GM20431 (cell line): ENCODE measurements around the gene ST8SIA2.

ENCODE experiments used
- in situ Hi-C: fragments of 300-500 bp; cut with MseI, MboI; formaldehyde crosslinking; loops from one replicate; pipeline ENCODE4 v1.15.0; 2020; ENCODE audit warnings: low sequenced_read_pairs; ENCODE audit not compliant: unreplicated experiment

ST8SIA2 gene

DNA sequence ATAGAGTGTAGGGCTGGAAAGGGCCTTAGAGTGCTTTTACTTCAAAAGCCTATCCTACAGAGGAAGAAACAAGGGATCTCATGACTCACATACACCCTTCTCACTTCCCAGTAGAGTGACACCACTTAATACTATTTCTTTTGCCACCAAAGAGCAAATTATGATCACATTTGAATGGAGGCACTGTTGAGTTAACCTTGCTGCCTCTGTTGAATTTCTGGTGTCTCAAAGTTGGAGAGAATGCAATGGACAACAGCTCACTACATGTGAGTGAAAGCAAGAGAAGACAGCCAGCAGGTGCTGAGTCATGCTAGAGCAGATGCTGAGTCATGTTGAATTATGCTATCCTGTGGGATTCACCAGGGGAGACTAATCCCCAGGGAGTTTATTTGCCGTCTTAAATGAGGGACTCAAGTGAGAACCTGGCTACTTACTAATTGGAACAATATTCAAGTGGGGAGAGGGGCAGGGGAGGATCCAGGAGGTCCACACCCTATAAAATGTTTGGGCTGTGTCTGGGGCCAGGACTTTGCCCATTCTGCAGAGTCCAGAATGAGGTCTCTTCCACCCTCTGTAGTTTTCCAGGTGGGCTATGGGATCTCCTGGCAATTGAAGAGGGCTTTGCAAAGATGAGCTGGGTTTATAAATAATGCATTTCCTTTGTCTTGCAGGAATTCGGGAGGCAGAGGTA lies 35.8 kb downstream of the ST8SIA2 start:
- in situ Hi-C loops, result no loop called here

DNA sequence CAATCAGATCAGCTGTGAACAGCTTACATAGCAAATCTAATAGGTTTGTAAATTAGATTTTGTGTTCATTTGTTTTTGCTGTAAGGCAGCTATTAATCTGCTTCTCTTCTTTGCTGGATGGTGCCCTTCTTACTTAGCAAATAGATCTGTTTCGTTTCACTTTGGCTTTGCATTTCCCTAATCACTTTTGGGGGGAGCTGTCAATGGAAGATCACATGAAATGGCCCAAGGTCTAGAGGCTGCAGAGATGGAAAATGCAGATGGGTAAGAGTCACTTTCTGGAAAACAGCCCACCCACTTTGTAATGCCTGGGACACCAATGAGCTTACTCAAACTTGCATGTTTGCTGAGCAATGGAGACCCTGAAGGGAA lies 36.4 kb downstream of the ST8SIA2 start:
- in situ Hi-C loops, result no loop called here

DNA sequence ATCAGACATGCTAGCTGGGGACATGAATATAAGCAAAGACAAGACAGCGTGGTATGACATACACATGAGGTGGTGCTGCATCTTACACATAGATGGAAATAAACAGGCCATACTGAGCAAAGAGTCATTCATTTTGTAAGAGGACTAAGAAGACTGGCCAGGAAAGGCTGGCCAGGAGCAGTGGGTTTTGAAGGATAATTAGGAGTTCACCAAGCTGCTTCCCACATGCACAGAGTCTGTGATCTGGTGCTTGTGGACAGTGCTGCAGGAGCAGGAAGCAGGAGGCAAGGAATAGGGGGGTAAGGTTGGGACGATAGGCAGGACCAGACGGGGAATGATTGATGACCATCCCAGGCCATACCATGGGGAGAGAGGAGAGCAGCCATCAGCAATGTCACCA lies 41.5 kb downstream of the ST8SIA2 start:
- in situ Hi-C loops, result no loop called here

DNA sequence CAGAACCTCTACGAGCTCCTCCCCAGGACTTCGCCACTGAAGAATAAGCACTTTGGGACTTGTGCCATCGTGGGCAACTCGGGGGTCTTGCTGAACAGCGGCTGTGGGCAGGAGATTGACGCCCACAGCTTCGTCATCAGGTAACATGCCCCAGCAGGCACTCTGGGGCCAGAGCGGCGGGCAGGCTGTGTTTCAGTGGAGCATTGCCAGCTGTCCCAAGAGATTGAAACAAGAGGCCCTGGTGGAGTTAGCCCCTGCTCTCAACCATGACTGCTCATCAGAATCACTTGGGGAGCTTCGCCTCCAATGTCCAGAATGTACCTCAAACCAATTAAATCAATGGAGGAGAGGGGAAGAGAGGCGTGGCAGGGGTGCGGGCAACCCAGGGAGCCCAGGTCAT lies 44.8 kb downstream of the ST8SIA2 start:
- in situ Hi-C loops, result no loop called here

DNA sequence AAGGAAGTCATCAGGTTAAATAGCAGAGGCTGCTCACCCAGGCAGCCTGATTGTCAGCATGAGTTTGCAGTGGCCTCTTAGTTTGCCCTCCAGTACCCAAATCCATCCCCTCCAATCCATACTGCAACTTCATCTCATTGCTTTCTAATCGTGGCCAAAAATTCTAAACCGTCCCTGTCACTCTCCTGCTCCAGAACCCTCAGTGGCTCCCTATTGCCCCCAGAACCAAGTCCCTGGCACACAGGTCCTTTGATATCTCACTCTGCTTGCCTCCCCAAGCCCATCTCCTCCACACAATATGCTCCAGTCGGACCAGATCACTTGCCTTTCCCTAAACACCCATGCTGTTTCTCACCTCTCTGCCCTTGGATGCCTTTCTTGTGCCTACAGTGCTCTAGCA lies 49.7 kb downstream of the ST8SIA2 start:
- in situ Hi-C loops, result no loop called here

DNA sequence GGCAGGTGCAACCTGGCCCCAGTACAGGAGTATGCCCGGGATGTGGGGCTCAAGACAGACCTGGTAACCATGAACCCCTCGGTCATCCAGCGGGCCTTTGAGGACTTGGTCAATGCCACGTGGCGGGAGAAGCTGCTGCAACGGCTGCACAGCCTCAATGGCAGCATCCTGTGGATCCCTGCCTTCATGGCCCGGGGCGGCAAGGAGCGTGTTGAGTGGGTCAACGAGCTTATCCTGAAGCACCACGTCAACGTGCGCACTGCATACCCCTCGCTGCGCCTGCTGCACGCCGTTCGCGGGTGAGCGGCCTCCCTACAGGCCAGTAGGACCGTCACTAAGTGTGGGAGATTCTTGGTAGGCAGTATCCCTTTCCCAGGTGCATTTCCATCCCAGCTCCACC lies 51.0 kb downstream of the ST8SIA2 start:
- in situ Hi-C loops, result no loop called here

DNA sequence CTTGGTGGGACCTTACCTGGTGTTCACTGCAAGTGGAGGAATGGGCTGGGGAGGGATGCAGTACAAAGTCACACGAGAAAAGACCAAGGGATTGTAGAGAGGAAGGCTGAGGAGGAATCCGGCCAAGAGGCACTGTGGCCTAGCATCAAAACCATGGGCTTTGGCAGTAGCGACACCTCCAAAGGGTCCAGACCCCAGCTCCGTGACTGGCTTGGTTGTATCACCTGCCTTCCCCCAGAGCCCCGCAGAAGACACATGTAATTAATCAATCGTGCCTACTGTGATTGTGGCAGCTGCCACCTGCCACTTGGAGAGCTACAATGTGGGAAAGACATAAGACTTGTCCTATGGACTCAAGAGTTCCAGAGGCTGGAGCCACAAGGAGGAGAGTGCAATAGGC lies 54.7 kb downstream of the ST8SIA2 start:
- in situ Hi-C loops, result no loop called here

DNA sequence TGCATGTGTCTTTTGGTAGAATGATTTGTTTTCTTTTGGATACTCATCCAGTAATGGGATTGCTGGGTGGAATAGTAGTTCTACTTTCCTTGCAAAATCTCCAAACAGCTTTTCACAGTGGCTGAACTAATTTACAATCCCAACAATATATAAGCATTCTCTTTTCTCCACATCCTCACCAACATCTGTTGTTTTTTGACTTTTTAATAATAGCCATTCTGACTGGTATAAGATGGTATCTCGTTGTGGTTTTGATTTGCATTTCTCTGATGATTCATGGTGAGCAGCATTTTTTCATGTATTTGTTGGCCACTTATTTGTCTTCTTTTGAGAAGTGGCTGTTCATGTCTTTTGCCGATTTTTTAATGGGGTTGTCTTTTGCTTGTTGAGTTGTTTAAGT lies 55.8 kb downstream of the ST8SIA2 start:
- in situ Hi-C loops, result no loop called here

DNA sequence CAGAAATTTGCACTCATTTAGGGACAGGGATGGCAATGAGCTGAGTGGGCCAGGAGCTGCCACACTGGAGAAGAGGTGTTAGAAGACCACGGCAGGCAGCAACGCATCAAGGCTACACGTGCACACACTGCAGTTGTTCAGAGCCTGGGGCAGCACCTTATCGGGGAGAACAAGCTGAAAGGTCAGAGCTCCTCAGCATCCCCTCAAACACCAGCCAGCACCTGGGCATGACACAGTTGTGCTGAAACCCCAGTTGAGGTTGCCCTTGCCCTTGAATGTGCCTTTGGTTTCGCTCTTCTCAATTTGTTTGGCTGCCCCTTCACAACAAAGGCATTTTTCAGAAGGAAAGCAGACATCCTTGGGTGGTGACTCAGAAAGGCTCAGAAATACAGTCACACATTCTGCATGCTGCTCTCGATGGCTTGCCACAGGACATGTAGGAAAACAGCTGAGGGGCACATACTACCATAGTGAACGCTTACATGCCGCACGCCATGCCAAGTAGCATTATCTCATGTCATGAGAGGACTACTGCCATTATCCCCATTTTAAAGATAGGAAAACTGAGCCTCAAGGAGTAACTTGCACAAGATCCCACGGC lies 57.6 kb downstream of the ST8SIA2 start:
- in situ Hi-C loops, result no loop called here

DNA sequence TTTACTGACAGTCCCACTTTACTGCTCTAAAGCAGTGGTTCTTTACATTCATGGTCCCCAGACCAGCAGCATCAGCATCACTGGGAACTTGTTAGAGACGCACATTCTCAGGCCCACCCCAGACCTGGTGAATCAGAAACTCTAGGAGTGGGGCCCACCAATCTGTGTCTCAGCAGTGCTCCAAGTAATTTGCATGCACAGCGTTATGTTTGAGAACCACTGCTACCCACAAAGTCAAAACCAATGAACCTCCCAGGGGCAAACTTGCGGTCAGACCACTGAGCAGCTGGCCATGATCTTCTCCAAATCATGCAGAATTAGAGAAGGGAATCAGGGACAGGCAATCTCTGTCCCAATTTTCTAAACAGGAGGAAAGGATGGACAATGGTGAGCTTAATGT lies 58.5 kb downstream of the ST8SIA2 start:
- in situ Hi-C loops, result no loop called here

DNA sequence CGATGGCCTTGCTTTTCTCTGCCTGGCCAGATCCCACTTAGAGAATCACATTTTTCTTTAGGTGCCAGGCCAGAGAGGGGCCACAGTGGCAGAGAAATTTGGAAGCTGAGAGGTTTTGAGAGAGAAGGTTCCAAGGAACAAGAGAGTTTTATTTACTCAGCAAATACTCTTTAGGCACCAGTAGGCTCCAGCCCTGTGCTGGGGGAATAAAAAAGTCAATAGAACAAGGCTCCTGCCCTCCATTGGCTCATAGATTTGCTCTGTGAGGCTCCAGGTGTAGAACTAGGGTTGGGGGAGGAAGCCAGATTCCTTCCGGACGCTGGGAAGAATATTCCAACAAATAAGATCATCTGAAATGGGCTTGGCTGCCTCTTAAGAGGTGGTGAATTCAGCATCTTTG lies 59.9 kb downstream of the ST8SIA2 start:
- in situ Hi-C loops, result no loop called here

DNA sequence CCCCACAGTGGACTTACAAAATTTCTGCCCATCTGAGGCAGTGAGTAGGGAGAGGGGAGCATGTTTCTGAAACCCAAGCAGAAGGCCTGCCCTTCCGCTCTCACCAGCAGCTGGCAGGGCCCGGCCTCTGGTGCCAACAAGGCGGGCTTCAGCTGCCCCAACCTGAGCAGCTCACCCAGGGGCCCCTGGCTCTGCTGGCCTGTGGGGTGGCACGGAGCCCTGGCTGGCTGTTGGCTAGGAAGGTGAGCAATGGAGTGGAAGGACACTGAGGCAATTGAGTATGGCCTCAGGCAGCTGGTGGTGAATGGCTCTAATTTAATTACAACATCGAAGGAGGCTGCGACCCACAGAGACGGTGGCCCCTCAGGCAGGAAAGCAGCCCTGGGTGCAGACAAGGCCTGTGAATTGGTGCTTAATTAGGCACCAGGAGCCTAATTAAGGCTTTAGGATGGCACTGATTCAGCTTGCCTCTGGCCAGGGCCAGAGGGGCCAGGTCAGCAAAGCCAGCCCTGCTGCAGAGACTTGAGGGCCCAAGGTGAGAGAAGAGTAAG lies 60.9 kb downstream of the ST8SIA2 start:
- in situ Hi-C loops, result no loop called here

DNA sequence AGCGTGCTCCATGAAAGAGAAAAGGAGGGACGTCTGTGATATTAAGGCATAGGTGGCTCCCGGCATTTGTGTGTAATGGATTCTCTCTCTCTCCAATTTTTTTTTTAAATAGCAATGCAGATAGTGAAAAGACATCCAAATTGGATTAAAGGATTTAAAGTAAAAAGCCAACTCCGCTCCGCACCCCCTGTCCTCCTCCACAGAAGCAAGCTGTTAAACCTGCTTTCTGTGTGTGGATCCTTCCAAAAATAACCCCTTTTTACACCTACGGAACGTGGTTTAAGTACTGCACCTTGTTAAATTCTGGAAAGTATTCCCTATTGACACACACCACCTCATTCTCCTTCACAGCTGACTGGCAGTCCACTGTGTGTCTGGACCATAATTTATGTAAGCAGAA lies 61.6 kb downstream of the ST8SIA2 start:
- in situ Hi-C loops, result no loop called here

DNA sequence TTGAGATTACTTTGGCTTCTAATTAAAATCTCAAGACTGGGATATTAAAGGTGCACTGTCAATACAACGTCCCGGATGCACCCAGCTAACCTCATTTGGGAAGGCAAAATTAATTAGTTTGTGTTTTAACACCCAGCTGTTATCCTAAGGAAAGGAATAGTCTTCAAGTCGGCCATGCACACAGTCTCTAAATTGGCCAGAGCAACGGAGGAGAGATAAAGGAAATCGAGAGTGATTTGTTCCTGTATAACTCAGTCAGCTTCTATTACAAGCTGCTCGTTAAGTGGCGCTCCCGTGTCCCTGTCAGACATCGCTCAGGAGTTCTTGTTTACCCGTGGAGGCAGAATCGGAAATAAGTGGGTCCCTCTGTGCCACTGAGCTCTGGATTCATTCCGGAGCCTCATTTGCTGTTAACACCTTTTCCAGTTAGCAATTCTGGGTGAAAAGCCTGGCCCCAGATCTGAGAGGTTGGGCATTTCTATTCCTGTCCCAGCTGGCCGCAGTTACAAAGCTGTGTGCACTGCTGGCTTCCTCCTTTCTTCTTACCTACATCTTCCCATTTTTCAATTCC lies 63.9 kb downstream of the ST8SIA2 start:
- in situ Hi-C loops, result no loop called here

DNA sequence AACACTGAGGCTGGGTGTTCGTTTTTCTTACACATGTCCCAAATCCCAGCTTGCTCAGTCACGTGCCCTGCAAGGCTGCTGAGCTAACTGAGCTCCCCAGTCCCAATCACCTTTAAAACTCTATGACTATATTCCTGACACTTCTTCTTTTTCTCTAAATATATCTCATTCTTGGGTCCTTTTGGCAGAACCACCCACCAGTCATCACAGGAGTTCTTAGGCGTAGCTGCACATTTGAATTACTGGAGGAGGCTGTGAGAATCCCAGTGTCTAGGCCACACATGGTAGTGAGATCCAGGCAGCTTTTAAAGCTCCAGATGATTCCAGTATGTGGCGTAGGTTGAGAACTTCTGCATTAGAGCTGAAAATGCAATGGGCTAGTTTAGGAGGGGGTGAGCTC lies 66.3 kb downstream of the ST8SIA2 start:
- in situ Hi-C loops, result no loop called here

DNA sequence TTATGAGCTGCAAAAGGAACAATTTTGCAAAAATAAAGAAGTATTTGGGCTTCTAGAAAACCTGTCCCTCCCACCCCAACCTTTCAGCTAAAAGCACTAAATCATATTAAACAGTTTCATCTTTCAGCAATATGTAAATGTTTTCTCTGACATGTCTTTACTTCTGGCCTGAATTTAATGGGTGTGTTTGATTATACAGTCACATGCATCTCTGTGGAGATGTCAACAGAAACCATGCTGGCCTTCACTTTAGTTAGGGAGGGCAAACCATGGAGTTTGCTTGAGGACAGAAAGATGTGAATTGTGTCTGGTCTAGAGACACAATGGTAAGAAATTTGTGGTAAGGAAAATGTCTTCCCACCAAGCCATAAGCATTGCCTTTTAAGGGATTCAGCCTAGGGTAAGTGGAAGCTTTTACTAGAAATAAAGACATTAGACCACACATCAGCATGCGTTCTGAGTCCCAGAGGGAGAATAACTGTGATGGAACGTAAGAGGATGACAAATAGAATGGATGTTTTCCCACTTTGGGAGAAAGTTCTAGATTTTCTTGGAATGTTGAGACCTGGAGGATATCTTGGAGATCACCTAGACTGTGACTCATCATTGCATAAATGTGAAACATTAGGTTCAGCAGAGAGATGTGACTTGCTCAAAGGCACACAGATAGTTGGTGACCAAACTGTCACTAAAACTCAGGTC lies 68.9 kb downstream of the ST8SIA2 start:
- in situ Hi-C loops, result no loop called here

DNA sequence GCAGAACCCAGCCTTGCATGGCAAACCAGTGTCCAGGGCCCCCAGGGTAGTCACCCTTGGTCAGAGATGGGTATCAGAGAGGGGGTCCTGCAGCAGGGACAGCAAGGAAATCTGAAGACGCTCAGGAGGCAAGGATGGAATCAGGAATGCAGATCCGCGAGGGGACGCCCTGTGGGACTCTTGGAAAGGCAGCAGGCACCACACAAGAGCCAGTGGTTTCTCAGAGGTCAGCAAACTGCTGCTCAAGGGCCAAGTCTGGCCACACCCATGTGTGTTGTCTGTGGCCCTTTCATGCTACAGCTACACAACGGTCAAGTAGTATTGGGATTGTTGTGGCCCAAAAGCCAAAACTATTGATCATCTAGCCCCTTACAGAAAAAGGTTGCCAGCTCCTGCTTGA lies 69.7 kb downstream of the ST8SIA2 start:
- in situ Hi-C loops, result no loop called here

DNA sequence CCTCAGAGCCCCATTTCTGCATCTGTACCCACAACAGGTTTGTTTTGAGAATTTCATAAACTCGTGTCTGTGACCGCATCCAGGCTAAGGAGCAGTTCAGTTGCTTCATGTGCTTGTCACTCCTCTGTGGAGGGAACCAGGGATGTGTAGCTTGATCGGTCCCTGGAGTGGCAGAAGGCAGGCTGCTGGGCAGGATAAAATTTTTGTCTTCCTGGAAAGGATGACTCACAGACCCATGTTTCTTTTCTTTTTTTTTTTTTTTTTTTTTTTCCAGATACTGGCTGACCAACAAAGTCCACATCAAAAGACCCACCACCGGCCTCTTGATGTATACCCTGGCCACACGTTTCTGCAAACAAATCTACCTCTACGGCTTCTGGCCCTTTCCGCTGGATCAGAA lies 70.1 kb downstream of the ST8SIA2 start:
- in situ Hi-C loops, result no loop called here

DNA sequence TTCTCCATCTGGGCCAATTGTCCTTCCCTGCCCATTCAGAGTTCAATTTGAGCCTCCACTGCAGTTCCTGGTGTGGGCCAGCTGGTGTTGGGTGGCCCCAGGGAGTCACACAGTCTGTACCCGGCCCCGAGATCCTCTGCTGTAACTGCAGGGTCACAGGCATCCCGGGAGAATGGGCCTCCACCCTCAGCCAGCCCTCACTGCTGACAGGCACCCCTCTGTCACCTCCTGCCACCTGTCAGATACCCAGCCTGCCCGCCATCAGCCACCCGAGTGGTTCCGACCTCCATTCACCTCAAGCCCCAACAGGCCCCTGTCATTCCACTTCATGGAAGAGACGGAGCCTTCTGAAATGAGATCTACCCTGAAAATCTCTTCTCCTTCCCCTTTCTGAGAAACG lies 73.2 kb downstream of the ST8SIA2 start:
- in situ Hi-C loops, result no loop called here

DNA sequence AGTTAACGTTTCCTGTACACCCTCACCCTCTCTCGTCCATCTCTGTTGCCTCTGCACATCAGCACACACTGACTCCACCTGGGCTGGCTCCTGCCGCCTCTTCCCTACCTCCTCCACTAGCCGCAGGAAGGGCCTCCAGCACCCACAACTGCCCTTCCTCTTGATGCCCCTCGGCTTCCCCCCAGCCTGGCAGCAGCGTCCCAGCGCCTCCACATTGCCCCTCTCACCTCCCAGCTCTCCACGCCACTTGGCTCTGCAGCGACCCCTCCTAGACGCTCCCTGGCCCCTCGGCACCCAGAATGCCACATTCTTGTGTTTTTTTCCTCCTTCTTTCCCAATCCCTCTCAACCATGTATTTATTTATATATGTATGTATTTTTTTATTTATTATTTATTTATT lies 73.6 kb downstream of the ST8SIA2 start:
- in situ Hi-C loops, result no loop called here

DNA sequence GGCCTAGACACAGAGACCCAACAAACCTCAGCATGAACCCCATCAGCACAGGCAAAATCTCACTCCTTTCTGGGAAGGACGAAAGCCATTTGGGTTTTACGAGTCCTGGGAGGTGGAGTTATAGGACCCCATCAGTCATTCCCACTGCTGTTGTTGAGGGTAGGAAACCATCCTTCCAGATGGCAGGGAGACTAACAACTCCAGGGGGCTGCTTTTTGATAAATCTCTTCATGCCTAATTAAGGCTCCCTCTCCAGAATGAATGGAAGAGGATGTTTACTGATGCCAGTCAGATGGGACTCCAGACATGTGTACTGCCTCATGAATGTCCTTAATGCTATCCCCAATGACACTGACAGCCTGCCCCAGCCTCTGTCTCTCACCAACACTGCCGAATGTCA lies 75.3 kb downstream of the ST8SIA2 start:
- in situ Hi-C loops, result no loop called here
